GM21381 (cell line): ENCODE results near the gene EXOC2.

Experiments used
- ATAC-seq: cut with Tn5 transposase; IDR thresholded peaks from one replicate; pipeline ENCODE4 v1.9.1; 2021; ENCODE audit warnings: mild to moderate bottlenecking, moderate library complexity; ENCODE audit not compliant: unreplicated experiment

The EXOC2 gene

GRCh38 chr6:503610-504362, 189.2 kb downstream of the EXOC2 start:
- ATAC-seq = no peak

- ATAC-seq = no peak
These were observed 190.2 kb downstream of the EXOC2 start for GRCh38 chr6:502761-503160.

- ATAC-seq = no peak
These were observed 190.9 kb downstream of the EXOC2 start for GRCh38 chr6:501891-502601.

- peak; percentile 49 for ATAC-seq
These were observed 193.3 kb downstream of the EXOC2 start for GRCh38 chr6:499617-500016.

GRCh38 chr6:498795-499231, 194.1 kb downstream of the EXOC2 start:
- ATAC-seq = peak; percentile 51

GRCh38 chr6:497258-497657, 195.7 kb downstream of the EXOC2 start:
- no peak for ATAC-seq

GRCh38 chr6:496649-497048, 196.3 kb downstream of the EXOC2 start:
- no peak for ATAC-seq

GRCh38 chr6:494394-494793, 198.5 kb downstream of the EXOC2 start:
- no peak for ATAC-seq

GRCh38 chr6:493840-494239, 199.1 kb downstream of the EXOC2 start:
- ATAC-seq = no peak

- ATAC-seq = no peak
These were observed 200.0 kb downstream of the EXOC2 start for GRCh38 chr6:492816-493414.

GRCh38 chr6:492178-492577, 200.8 kb downstream of the EXOC2 start:
- no peak for ATAC-seq

- ATAC-seq = no peak
These were observed 201.7 kb downstream of the EXOC2 start for GRCh38 chr6:491233-491632.

- ATAC-seq = no peak
These were observed 202.5 kb downstream of the EXOC2 start for GRCh38 chr6:490251-491037.

- ATAC-seq = no peak
These were observed 203.2 kb downstream of the EXOC2 start for GRCh38 chr6:489762-490161.

- ATAC-seq = no peak
These were observed 203.9 kb downstream of the EXOC2 start for GRCh38 chr6:489001-489400.

GRCh38 chr6:487956-488355, 205.0 kb downstream of the EXOC2 start:
- ATAC-seq = no peak

GRCh38 chr6:485655-486170, 207.2 kb downstream of the EXOC2 start:
- ATAC-seq = no peak

GRCh38 chr6:484746-485145, 208.2 kb downstream of the EXOC2 start:
- no peak for ATAC-seq

- no peak for ATAC-seq
These were observed 208.7 kb downstream of the EXOC2 start for GRCh38 chr6:484086-484745.

- no peak for ATAC-seq
These were observed 217.6 kb downstream of the EXOC2 start for GRCh38 chr6:475314-475713.
